Panc1 (cell line): ENCODE results near the gene POLR2J3. TPM values are rescaled to one million over a fixed set of nuclear protein-coding genes. Genes with fewer than 3 reads are reported as not detected.
"Not testable (repeated sequence)": the region's sequence is repeated elsewhere in the genome, so short reads cannot be mapped to it uniquely, and the experiment has no call there.

Source experiments
- ATAC-seq: fragments of 200-7000 bp; cut with Tn5 transposase; 2 replicates; pipeline ENCODE4 v1.9.1; 2020; ENCODE audit warnings: mild to moderate bottlenecking, moderate library complexity
- BruUV-seq: library from RNA; stranded (reverse); fragments of 400-500 nt; replicated peaks from 2 replicates; lab custom pipeline; 2021; lab: Mats Ljungman, UMichigan
- CTCF ChIA-PET: fragments of 300-600 bp; sonication (Branson Sonifier 250); formaldehyde crosslinking; loops from one replicate; lab custom pipeline; 2022; ENCODE audit warnings: antibody characterized with exemption; lab: Charles Lee
- POLR2A ChIA-PET: fragments of 300-600 bp; sonication (Branson Sonifier 250); formaldehyde crosslinking; loops from one replicate; lab custom pipeline; 2022; ENCODE audit warnings: antibody characterized with exemption; lab: Charles Lee
- DNase-seq: peaks from one replicate; pipeline ENCODE4 v3.0.0-alpha.2; 2010; ENCODE audit warnings: low read depth, low spot score
- H3K27ac ChIP-seq: 2 replicates; pipeline ENCODE4 v1.5.1; 2011; ENCODE audit warnings: mild to moderate bottlenecking, low read length, inconsistent platforms
- H3K27me3 ChIP-seq: fragments of 200-500 bp; sonication (Bioruptor generic); 2 replicates; pipeline ENCODE4 v1.6.0; 2014; ENCODE audit warnings: low read length, inconsistent platforms; ENCODE audit not compliant: control insufficient read depth, insufficient read depth
- H3K36me3 ChIP-seq: fragments of 200-500 bp; sonication (Bioruptor generic); 2 replicates; pipeline ENCODE4 v1.5.1; 2014; ENCODE audit warnings: inconsistent platforms, mild to moderate bottlenecking, low read length, moderate library complexity; ENCODE audit not compliant: control insufficient read depth, insufficient read depth
- H3K4me1 ChIP-seq: 2 replicates; pipeline ENCODE4 v1.5.1; 2011; ENCODE audit warnings: inconsistent platforms, mild to moderate bottlenecking, low read length, moderate library complexity; ENCODE audit not compliant: control insufficient read depth, insufficient read depth
- H3K4me3 ChIP-seq, 2 experiments: 2 replicates each; pipeline ENCODE4 v1.5.1; 2011 to 2012; ENCODE audit warnings: low read depth in 2 of 2, low read length in 2 of 2, mild to moderate bottlenecking in 2 of 2, inconsistent platforms in 1 of 2, moderate library complexity in 1 of 2
- H3K9me3 ChIP-seq: fragments of 200-500 bp; sonication (Bioruptor generic); 2 replicates; pipeline ENCODE4 v1.5.1; 2014; ENCODE audit warnings: low read depth, mild to moderate bottlenecking, inconsistent platforms, low read length, moderate library complexity; ENCODE audit not compliant: control insufficient read depth, insufficient read depth
- in situ Hi-C: cut with HindIII; loops from 2 replicates; pipeline ENCODE4 v1.10.0; 2016; ENCODE audit warnings: low sequenced_read_pairs, low pct_unique_long_range_greater_than_20kb
- intact Hi-C: fragments of 100-400 bp; cut with micrococcal nuclease; formaldehyde crosslinking; loops from one replicate; pipeline ENCODE4 v1.10.0; 2022; ENCODE audit not compliant: unreplicated experiment
- total RNA-seq: library from RNA; stranded (reverse); gene quantifications from one replicate; pipeline ENCODE4 v1.2.1, GENCODE V29; 2021; ENCODE audit not compliant: unreplicated experiment

POLR2J3 gene
- total RNA-seq, 1 experiment from 2014 or later: 28.1 TPM

DNA sequence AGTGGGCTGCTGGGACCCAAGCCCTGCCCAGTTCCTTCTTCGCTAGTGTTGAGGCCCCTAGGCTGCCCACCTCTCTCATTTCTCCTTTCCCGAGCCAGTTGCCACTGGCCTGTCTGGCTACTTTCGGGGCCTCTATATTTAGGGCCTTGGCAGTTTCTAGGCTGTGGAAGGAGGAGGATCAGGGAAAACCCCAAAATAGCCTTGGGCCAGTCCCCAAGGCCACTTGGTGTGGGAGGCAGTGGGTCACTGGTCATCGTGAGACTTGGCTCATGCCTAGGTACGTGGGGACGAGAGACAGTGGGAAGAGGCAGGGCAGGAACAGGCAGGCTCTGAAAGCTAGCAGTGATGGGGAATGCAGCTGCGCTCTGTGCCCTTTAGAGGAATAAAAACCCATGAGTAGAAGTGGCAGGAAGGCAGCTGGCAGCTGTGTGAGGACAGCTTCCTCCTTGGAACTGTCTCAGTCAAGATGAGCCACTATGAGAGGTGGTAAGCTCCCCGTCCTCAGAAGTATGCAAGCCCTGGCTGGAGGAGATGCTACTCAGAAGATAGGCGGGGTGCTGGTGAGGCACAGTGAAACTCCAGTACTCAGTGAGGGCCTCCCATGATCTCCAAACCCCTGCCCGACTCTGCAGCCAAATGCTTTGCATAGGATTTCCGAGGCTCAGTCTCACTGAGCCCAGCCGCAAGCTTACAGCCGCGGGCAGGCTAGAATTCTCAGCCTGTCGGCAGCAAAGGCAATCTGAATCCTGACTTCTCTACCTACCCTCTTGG, 41.4 kb upstream of the POLR2J3 start:
- H3K27ac ChIP-seq, H3K4me1 ChIP-seq, ATAC-seq, POLR2A ChIA-PET, BruUV-seq, DNase-seq, in situ Hi-C loops, CTCF ChIA-PET, H3K4me3 ChIP-seq, H3K9me3 ChIP-seq, H3K36me3 ChIP-seq, H3K27me3 ChIP-seq, intact Hi-C loops: not testable (repeated sequence)

DNA sequence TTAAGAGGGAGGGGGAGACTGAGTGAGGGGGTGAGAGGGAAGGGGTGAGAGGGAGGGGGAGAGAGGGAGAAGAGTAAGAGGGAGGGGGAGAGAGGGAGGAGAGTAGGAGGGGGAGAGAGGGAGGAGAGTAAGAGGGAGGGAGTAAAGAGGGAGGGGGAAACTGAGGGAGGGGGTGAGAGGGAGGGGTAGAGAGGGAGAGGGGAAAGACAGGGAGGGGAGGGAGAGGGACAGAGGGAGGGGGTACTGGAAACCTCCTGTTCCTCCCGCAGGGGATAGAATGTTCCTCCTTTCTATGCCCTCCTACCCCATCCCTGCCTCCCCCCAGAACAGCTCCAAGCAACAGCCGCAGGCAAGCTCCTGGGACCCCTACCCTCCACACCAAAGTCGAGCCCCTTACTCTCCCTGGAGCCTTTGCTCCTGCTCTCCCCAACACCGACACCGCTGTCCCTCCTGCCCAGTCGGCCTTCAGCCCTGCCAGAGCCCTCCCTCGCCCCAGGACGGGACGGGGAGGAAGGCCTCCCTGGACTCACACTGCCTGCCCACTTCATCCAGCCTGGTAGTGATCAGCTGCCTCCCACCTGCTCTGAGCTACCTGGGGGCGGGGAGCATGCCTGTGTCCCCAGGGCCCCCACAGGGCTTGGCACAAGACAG, 39.4 kb upstream of the POLR2J3 start:
- intact Hi-C loops, BruUV-seq, DNase-seq, H3K9me3 ChIP-seq, H3K27me3 ChIP-seq, CTCF ChIA-PET, H3K36me3 ChIP-seq, H3K4me3 ChIP-seq, H3K27ac ChIP-seq, H3K4me1 ChIP-seq, in situ Hi-C loops, ATAC-seq, POLR2A ChIA-PET: not testable (repeated sequence)

GRCh38 chr7:102611013-102611674, 38.8 kb upstream of the POLR2J3 start:
- H3K27ac ChIP-seq, POLR2A ChIA-PET, BruUV-seq, H3K4me3 ChIP-seq, H3K36me3 ChIP-seq, in situ Hi-C loops, CTCF ChIA-PET, H3K9me3 ChIP-seq, H3K4me1 ChIP-seq, intact Hi-C loops, DNase-seq, H3K27me3 ChIP-seq: not testable (repeated sequence)
- ATAC-seq: peak; percentile 66

DNA sequence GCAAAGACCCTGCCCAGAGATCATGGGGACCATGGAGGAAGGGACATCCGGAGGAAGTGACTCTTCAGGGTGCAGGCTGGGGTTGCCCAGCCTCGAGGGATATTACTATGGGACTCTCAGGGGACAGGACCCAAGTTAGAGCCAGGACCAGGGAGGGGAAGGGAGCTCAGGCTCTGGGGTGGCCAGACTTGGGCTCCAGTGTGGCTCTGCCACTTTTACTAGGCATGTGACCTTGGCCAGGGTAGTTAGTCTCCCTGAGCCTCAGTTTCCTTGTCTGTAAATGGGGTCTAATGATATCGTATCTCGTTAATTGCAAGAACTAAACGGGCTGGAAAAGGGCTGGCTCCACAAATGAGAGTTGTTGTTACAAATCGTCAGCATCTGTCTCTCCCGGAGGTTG, 38.1 kb upstream of the POLR2J3 start:
- in situ Hi-C loops, H3K9me3 ChIP-seq, CTCF ChIA-PET, DNase-seq, BruUV-seq, H3K27ac ChIP-seq, intact Hi-C loops, H3K36me3 ChIP-seq, H3K27me3 ChIP-seq, POLR2A ChIA-PET, ATAC-seq, H3K4me1 ChIP-seq, H3K4me3 ChIP-seq: not testable (repeated sequence)

DNA sequence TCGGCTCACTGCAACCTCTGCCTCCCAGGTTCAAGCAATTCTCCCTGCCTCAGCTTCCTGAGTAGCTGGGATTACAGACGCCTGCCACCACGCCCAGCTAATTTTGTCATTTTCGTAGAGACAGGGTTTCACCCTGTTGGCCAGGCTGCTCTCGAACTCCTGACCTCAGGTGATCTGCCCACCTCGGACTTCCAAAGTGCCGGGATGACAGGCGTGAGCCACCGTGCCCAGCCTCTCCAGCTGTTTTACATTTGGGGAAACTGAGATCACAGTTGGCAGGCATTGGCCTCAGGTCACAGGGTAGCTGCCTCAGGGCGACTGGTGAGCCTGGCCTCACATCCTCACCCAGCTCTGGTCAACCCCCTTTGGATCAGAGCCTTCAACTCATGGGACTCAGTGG, 37.4 kb upstream of the POLR2J3 start:
- ATAC-seq: not testable (repeated sequence)

DNA sequence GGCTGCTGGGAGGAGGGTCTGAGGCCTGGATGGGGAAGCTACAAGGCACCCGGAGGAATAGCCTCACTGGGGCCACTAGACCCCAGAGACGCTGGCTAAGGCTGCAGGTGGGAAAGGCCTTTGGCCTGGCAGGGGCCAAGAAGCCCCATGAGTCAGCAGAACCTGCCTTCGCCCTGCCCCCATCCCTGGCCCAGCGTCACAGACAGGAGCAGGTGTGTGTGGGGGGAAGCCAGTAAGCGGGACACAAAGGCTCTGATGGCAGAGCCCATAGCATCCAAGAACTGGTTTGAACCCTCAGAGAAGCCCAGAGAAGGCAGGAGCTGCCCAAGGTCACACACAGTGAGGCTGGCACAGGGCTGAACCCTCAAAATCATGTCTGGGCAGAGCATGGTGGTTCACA, 34.5 kb upstream of the POLR2J3 start:
- in situ Hi-C loops, H3K36me3 ChIP-seq, H3K4me3 ChIP-seq, ATAC-seq, BruUV-seq, H3K4me1 ChIP-seq, POLR2A ChIA-PET, CTCF ChIA-PET, H3K27me3 ChIP-seq, H3K27ac ChIP-seq, intact Hi-C loops, DNase-seq, H3K9me3 ChIP-seq: not testable (repeated sequence)

More for the DNA sequence above, 37.4 kb upstream of the POLR2J3 start:
- BruUV-seq, H3K4me3 ChIP-seq, H3K27ac ChIP-seq, DNase-seq, POLR2A ChIA-PET, H3K36me3 ChIP-seq, H3K9me3 ChIP-seq, intact Hi-C loops, H3K27me3 ChIP-seq, CTCF ChIA-PET, H3K4me1 ChIP-seq, in situ Hi-C loops: not testable (repeated sequence)

- H3K9me3 ChIP-seq, H3K27ac ChIP-seq, H3K27me3 ChIP-seq, H3K4me3 ChIP-seq, in situ Hi-C loops, BruUV-seq, POLR2A ChIA-PET, intact Hi-C loops, DNase-seq, H3K36me3 ChIP-seq, H3K4me1 ChIP-seq, CTCF ChIA-PET: not testable (repeated sequence)
- peak; percentile 83 for ATAC-seq
Observed at GRCh38 chr7:102604431-102605145, 32.2 kb upstream of the POLR2J3 start.
